Fibroblast of skin of right biceps (primary cell): ENCODE results near the gene RMDN2.
A peak's percentile ranks its signal among the peaks of the same experiment; 100 is the strongest.

ENCODE experiments used
- DNase-seq: peaks from one replicate; pipeline ENCODE4 v3.0.0-alpha.2; 2013

Gene RMDN2

DNA sequence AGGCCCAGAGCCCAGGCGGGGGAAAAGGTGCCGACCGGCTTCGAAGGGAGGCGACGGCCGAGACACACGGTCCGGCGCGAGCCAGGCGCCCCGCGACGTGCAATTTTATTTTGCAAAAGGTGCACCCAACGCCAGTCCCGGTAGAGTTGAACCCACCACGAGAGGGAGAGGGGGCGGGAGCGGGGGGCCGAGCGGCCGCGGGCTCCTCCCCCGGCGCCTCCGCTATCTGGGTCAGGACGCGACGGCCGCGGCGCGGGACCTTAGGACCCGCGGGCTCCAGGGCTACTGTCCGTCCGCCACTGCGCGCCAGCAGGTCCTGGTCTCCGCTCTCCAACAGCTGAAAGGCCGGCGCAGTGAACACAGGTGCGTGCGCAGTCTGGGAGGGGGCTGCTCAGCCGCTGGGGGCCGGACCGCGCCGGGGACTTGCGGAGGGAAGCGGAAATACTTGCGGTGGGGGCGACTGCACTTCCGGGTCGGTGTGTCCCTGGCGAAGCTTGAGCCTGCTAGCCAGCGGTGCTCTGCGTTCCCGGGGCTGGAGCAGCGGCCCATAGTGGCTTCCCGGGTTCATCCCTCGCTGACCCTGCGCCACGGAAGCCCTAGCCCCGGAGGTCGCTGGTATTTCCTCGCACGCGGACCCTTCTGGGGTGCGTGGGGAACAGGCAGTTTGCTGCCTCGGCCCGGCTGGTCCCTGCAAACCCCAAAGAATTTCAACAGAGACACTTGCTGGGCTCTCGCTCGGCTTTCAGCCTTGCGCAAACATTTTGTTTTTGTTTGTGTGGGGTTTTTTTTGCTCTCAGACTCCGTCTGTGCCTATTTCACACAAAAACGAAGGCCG lies at the start of gene RMDN2:
RMDN2 (plus strand) TSS at position 225 of the 835 bp plus-strand sequence. CDS start 3,991 bp downstream, outside the sequence.
- DNase-seq = peak; percentile 88

DNA sequence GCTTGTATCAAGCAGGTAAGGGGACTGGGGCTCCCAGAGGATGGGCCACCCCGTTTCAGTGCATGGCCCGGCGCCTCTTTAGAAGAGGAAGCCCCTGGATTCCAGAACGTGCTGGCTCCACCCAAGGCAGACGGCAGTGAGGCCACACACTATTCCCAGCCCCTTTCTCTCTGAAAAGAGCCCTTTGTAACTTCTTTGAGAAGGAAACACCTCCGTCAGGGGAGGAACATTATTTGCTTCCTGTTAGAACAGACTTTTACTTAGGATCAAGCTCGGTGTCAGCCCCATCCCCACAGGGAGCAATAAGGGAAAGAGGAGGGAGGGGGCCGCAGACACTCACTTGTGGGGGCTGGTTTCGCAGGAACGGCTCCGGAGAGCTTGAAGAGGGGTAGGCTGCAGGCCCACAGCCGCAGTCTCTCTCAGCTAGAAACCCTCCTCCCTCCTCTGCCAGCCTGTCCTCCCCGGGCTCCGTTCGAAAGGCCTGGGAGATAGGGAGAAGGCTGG lies 49.6 kb upstream of the RMDN2 start:
- DNase-seq = no peak

GRCh38 chr2:37876227-37876626 lies 48.9 kb upstream of the RMDN2 start:
- DNase-seq = no peak

GRCh38 chr2:37877457-37878315 lies 47.4 kb upstream of the RMDN2 start:
- peak; percentile 75 for DNase-seq

DNA sequence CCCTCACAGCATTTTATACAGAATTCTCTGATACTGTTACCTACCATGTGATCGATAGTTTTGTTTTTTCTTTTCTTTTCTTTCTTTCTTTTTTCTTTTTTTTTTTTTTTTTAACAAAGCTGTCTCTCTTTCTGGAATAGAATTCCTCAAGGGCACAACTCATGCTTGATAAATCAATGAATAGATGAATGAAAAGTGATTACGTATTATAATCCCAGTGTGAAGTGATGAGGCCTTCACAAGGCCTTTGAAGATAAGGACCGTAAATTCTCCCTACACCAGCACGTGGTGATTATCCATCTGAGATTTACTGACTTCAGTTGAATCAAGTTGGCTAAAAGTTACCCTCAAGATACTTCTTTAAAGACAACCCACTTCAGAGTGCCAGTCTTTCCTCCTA lies 46.6 kb upstream of the RMDN2 start:
- DNase-seq = no peak

DNA sequence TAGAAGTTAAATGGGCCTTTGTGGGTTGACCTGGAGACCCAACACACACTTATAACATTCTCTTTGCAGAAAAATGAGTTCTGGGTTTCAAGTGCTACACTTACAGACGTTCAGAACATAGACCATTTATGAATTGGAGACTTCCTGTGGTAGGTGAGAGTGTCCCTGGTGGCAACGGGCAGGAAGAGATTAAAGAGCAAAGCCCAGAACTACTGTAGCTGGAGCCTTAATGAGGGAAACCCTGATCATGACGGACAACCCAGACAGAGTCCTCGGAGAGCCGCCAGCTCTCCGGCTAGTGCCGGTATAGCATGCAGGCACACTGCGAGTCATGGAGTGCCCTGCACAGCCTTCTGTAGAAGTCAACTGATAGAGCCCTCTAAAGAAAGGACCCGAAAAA lies 44.5 kb upstream of the RMDN2 start:
- DNase-seq = no peak

DNA sequence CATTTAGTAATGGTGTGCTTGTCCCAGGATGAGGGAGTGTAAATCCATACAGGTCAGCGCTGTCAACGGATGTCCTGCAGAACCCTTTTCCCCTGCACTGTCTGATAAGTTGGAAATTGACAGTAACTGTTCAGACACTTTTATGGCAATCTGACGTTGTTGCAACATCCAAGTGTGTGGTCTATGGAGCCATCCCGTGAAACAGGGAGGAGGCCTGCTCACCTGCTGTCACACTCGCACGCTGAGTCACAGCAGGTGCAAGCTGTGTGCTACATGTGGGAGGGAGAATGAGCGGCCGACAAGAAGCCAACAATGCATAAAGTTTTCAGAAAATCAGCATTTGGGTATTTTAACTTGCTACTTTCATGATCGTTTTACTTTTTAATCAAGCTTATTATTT lies 43.7 kb upstream of the RMDN2 start:
- no peak for DNase-seq

- DNase-seq = no peak
These were observed 43.1 kb upstream of the RMDN2 start for GRCh38 chr2:37882036-37882435.

DNA sequence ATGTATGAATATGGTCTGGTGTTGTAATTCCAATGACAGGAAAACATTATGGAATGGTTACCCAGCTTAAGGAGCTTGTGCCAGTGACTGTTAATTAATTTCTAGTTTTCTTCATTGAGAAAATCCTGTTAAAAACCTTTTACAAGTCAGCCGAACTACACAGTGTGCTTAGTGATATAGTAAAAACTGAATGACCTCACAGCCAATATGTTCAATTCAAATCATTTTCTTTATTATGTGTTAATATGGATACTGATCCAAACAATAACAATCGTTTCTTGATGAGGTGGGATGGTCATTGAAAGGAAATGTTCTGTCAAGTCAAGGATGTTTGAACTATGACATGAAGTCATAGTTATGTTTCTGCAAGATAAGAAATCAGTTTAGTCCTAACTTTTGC lies 41.6 kb upstream of the RMDN2 start:
- DNase-seq = no peak

GRCh38 chr2:37885329-37885993 lies 39.6 kb upstream of the RMDN2 start:
- no peak for DNase-seq

GRCh38 chr2:37886745-37887144 lies 38.3 kb upstream of the RMDN2 start:
- DNase-seq = peak; percentile 83

DNA sequence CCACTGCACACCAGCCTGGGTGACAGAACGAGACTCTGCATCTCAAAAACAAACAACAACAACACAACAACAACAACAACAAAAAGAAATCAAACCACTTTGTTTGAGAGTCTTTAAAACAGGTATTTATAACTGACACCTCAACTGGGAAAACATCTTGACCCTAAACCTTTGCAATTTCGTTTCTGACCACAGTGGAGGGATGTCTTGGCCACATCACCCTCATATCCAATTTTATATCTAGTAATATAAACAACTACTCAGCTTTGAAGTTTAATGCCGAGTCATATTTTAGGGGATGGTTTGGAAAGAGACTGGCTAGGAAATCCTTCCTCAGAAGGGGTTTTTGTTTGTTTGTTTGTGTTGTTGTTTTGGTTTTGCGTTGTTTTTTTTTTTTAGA lies 37.8 kb upstream of the RMDN2 start:
- no peak for DNase-seq

DNA sequence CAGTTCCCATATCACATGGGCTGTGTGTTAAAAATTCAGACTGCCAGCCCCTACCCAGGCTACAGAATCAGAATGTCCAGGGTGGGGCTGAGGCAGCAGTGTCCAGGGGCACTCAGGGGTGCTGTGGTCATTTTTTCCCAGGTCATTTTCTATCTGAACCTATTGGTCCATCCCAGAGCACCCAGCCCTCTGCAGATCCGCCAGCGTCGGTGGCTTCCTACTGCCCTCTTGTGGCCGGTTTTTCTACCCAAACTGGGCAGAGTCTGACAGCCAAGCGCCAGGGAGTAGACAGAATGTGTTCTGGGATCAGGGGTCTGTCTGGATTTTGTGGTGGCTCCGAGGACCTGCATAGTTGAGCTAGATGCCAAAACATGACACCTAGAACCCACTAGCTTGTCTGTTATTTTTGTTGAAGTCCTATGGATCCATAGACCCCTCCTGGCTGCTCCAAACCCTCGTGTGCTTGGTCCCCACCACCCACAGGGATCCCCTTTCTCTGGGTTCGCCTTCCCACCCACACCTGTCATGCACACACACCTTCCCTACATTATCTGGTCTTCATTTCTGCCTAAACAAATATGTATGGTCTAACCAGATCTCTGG lies 34.1 kb upstream of the RMDN2 start:
- peak; percentile 62 for DNase-seq

DNA sequence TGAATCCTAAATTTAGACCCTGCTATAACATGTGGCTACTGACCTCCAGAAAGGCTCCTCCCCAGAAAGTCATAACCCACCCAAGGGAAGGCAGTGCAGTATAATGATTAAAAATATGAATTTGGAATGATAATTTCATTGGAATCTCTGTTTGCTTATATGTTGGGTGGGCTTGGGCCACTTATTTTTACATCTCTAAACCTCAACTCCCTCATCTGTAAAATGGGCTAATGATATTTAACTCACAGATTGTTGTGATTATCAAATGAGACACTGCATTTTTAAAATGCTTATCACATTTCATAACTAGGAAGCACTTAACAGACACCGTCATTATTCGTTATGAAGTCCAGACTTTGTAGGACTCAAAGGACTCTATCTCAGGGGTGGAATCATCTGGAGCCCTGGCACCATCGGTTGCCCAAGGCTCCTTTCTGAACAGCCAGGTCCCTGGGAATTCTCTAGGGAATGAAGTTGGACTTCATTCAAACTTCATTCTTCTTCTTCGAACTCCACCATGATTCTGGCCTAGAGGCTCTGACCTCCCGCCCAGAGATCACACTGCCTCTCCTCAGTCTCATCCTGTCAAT lies 33.1 kb upstream of the RMDN2 start:
- DNase-seq = no peak

- no peak for DNase-seq
These were observed 32.5 kb upstream of the RMDN2 start for GRCh38 chr2:37892436-37893114.

GRCh38 chr2:37893327-37893726 lies 31.8 kb upstream of the RMDN2 start:
- DNase-seq = no peak

- DNase-seq = no peak
These were observed 31.0 kb upstream of the RMDN2 start for GRCh38 chr2:37894047-37894446.

GRCh38 chr2:37894601-37895000 lies 30.5 kb upstream of the RMDN2 start:
- DNase-seq = peak; percentile 39

DNA sequence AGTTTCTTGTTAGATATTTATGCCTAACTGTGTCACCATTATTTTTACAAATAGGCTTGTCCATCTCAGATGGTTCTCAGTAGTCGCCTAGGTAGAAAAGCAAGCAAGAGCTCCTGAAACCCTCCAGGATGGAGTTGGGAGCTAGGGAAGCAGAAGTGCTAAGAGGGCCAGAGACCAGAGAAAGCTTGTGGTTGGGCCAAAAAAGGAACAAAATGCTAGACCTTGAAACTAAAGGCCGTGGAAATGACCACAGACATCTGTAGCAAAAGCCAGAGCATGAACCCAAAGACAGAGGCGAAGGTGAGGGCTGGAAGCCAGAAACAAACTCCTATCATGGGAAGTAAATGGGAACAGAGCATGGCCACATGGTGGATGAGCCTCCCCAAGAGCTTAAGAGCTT lies 29.9 kb upstream of the RMDN2 start:
- no peak for DNase-seq

DNA sequence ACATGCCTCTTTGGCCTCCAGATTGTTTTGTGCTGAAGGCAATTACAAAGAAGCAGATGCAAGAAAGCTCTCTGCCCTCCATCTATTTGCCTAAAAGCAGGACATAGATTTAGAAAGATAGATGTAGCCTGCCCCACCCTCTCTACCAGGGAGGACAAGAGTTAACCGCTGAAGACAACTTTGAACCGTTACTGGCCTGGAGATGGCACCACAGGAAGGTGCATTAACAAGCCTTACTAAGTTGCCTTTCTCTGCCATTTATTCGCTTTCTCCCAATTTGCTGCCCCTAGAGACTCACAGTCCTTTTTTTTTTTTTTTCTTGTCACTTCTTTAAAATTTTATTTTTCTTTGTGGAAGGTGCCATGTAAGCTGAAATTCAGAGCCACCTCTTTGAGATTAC lies 28.8 kb upstream of the RMDN2 start:
- DNase-seq = no peak

- no peak for DNase-seq
These were observed 27.6 kb upstream of the RMDN2 start for GRCh38 chr2:37897511-37897910.

- DNase-seq = peak; percentile 73
These were observed 26.6 kb upstream of the RMDN2 start for GRCh38 chr2:37898448-37898847.
